ENCODE data around the gene TBCD. TPM values are rescaled to one million over a fixed set of nuclear protein-coding genes. Genes with fewer than 3 reads are reported as not detected.
"Not testable (repeated sequence)": the region's sequence is repeated elsewhere in the genome, so short reads cannot be mapped to it uniquely, and the experiment has no call there.

TBCD gene
- total RNA-seq, 1 experiment from 2014 or later = 173 TPM

GRCh38 chr17:82783498-82783897 lies 31.6 kb downstream of the TBCD start (continued):
- no peak for TF ChIP-seq ZBTB43 (CRISPR knock-in tag; IDR thresholded peaks at IDR 0.05)

GRCh38 chr17:82785581-82785980 lies 33.7 kb downstream of the TBCD start:
- POLR2A ChIA-PET; H3K27me3 Mint-ChIP-seq (ENCODE audit: low read depth); CTCF ChIA-PET; H3K4me1 Mint-ChIP-seq; DNase-seq (ENCODE audit: low spot score); H3K27ac Mint-ChIP-seq; H3K4me3 Mint-ChIP-seq; ATAC-seq; H3K9me3 Mint-ChIP-seq: not testable (repeated sequence)
- H3K36me3 Mint-ChIP-seq = peaks cover 33% of the 10 kb centered on the region

- no peaks in the 10 kb centered on the region for H3K27me3 Mint-ChIP-seq (ENCODE audit: low read depth)
- no peak overlapping the region for H3K27ac Mint-ChIP-seq
- H3K4me1 Mint-ChIP-seq = peaks cover 5% of the 10 kb centered on the region
- no peaks in the 10 kb centered on the region for H3K9me3 Mint-ChIP-seq
- TF ChIP-seq ZNF423 (CRISPR knock-in tag; IDR thresholded peaks at IDR 0.05) = peak; percentile 45
- no peak for TF ChIP-seq ZNF121 (CRISPR knock-in tag; IDR thresholded peaks at IDR 0.05)
- TF ChIP-seq ERG (CRISPR knock-in tag; IDR thresholded peaks at IDR 0.05) = no peak
- ATAC-seq (no peak), DNase-seq (ENCODE audit: low spot score) (no peak)
- CTCF ChIA-PET = interaction anchor here (1.4 kb wide), 1 partner anchor 127 kb away, joined by 3 read pairs; no protein-coding TSS in a partner anchor
- peaks cover 35% of the 10 kb centered on the region for H3K36me3 Mint-ChIP-seq
- POLR2A ChIA-PET = no interaction called here
- H3K4me3 Mint-ChIP-seq = no peak overlapping the region
These were observed 34.6 kb downstream of the TBCD start for GRCh38 chr17:82786427-82786826.

GRCh38 chr17:82787081-82787848 lies 35.4 kb downstream of the TBCD start:
- Mint-ChIP-seq H3K4me3 (no peak overlapping the region), H3K27ac (no peak overlapping the region; the same call in 1 of the 2 replicates), H3K36me3 (peaks cover 34% of the 10 kb centered on the region), H3K27me3 (ENCODE audit: low read depth) (no peaks in the 10 kb centered on the region), H3K9me3 (no peaks in the 10 kb centered on the region), H3K4me1 (no peaks in the 10 kb centered on the region; the same call in 1 of the 2 replicates)
- ChIA-PET CTCF (interaction anchor here (1.4 kb wide), 1 partner anchor 127 kb away, joined by 3 read pairs; no protein-coding TSS in a partner anchor), POLR2A (no interaction called here)
- DNase-seq (ENCODE audit: low spot score) (no peak), ATAC-seq (no peak)
- TF ChIP-seq ZNF532 (CRISPR knock-in tag; IDR thresholded peaks at IDR 0.05; ENCODE audit: borderline replicate concordance) (no peak), ZNF671 (CRISPR knock-in tag; IDR thresholded peaks at IDR 0.05) (no peak), MXD4 (CRISPR knock-in tag; IDR thresholded peaks at IDR 0.05; ENCODE audit: borderline replicate concordance) (no peak)
